SKM-1 treated with dmso at 0.1 percent for 144 hours (cell line): ENCODE measurements around the gene RASAL3.
"Not testable (repeated sequence)": the region's sequence is repeated elsewhere in the genome, so short reads cannot be mapped to it uniquely, and the experiment has no call there.

Experiments used
- DNase-seq: peaks from one replicate; lab custom pipeline; 2025; ENCODE audit not compliant: unreplicated experiment; lab: John Stamatoyannopoulos, UW

RASAL3 gene

DNA sequence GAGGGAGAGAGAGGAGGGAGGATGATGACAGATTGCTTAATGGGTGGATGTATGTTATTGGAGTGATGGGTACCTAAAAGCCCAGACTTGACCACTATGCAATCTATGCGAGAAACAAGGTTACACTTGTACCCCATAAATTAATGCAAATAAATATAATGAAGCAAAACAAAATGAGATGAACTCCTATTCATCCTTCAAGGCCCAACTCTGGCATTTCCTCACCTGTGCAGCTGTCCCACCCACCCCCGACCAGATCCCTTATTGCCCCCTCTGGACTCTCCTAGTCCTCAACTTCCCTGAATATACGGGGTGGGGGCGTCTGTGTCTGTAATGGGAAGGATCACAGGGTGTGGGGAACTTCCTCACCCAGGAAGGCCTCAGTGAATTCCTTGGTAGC lies 10.8 kb upstream of the RASAL3 start:
- no peak for DNase-seq

DNA sequence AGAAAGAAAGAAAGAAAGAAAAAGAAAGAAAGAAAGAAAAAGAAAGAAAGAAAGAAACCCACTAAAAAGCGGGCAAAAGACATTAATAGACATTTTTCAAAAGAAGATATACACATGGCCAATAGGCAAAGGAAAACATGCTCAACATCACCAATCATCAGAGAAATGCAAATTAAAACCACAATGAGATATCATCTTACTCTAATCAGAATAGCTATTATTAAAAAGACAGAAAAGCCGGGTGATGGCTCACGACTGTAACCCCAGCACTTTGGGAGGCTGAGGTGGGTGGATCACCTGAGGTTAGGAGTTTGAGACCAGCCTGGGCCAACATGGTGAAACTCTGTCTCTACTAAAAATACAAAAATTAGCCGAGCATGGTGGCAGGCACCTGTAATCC lies 9.5 kb upstream of the RASAL3 start:
- not testable (repeated sequence) for DNase-seq

DNA sequence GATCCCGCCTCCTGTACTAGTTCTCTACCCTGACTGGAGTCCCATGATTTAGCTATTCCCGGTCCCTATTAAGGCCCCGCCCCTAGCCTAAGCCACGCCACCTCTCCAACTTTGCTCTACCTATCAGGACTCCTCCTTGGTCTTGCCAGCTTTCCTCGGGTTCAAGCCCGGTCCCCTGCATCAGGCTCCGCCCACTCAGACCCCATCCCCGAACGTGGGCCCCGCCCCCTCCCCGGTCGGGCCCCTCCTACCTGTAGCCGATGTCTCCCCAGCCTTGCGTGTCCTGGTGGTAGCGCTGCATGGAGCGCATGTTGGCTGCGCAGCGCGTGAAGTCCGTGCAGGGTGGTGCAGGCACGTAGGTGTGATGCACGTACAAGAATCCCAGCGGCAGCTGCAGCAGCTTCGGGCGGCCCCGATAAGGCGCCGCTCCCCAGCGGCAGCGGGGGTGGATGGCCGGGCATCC lies 7.3 kb upstream of the RASAL3 start:
- no peak for DNase-seq

DNA sequence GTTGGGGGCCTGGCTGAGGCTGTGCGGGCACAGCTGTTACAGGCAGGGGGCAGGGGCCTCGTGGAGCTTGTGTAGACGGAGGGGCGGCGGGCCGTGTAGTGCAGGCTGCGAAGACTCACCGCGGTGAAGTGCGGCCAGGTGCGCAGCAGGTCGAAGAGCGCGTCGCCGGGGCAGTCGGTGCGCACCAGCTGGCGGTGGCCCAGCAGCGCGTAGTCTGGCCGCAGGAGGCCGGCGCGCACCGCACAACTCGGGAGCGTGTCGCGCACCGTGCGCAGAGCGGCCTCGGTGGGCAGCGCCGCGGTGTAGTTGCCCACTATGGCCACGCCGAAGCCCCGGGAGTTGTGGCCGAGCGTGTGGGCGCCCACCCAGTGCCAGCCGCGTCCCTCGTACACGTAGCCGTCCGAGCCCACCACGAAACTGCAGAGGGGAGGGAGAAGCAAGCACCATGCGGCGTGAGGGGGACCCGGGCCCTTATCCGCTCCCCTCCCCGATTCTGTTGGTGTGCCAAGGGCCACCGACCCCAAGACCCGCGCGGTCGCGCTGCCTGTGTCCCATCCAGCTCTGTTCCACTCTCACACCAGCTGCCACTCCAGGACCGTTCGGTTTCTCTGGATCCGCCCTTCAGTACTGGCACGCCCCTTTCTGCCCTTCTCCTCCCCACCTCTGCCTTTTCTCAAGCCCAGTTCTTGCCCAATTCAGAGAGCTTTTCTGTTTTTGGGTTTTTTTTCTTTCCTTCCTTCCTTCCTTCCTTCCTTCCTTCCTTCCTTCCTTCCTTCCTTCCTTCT lies 5.4 kb upstream of the RASAL3 start:
- no peak for DNase-seq

DNA sequence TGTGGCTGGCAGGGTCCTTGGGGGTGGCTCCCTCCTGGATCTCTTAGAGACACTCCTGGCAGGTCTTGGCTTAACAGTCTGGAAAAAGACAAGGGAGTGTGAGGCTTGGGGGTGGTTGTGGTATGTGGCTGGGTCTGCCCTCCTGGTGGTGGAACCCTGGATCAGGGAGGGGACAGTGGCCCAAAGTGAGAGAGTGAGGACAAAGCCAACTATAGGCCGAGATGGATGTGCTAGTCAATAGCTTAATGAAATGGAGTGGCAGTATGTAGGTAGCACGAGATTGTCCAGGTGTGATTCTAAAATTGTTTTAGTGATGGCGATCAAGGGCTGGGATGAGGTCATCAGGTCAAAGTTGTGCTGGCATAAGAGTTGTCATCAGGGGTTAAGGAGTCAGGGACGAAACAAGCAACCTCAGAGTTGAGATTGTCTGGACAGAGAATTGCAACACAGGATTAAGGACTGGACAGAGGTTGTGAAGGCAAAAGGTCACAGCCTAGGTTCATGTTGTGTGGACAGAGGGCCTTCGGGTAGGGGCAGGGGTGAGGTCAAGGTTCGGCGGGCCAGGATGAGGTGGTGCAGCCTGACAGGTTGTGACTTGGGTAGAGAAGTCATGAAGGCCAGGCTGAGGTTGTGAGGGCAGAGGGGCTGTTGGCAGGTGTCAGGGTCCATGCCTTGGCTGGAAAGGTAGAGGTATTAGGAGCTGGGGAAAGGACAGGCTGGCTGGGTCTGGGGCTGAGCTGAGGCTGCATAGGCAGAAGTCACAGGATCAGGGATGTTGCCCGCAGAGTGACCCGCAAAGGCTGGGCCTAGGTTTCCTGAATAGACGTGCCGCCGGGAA lies 4.5 kb upstream of the RASAL3 start:
- DNase-seq = no peak

DNA sequence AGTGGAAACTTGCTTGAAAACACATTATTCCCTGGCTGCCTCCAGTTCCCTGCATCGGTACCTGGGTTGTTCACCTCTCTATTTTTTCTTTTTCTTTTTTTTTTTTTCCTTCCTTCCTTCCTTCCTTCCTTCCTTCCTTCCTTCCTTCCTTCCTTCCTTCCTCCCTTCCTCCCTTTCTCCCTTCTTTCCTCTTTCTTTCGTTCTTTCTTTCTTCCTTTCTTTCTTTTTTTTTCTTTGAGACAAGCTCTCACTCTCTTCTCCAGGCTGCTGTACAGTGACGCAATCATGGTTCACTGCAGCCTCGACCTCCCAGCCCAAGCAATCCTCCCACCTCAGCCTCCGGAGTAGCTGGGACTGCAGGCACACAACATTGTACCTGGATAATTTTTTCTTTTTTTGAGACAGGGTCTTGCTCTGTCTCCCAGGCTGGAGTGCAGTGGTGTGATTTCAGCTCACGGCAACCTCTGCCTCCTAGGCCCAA lies 3.4 kb upstream of the RASAL3 start:
- DNase-seq = no peak

DNA sequence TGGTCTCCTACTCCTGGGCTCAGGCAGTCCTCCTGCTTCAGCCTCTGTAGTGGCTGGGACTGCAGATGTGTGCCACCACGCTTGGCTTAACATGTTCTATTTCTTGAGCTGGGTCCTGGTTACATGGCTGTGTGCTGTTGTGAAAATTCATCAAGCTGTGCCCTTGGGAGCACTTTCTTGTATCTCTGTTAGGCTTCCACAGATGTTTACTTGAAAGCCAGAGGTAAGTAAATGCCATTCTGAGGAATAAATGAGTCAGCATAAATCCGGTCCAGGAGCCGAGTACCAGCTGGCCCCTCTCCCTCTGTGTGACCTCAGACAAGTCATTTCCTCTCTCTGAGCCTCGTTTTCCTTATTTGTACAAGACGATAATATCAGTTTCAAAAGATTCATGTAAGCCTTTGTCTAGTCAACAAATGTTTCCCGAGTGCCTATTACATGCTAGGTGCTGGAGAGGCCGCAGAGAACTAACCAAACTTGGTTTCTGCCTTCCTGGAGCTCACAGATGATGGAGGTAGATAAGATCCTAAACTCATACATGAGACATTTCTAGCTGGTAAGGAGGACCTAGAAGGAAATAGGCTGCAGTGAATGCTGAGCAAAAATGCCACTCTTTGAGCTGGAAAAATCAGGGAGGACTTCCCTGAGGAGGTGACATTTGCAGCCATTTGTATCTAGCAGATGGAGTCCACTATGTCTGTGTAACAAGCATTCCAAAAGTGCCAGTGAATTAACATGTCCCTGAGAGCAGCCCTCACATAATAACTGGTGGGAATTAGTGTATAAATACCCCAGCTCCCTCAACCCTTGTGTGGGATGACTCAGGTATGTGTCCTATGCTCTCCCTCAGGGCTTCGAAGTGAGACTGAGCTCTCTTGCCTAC lies 2.7 kb upstream of the RASAL3 start:
- DNase-seq = peak; percentile 37

DNA sequence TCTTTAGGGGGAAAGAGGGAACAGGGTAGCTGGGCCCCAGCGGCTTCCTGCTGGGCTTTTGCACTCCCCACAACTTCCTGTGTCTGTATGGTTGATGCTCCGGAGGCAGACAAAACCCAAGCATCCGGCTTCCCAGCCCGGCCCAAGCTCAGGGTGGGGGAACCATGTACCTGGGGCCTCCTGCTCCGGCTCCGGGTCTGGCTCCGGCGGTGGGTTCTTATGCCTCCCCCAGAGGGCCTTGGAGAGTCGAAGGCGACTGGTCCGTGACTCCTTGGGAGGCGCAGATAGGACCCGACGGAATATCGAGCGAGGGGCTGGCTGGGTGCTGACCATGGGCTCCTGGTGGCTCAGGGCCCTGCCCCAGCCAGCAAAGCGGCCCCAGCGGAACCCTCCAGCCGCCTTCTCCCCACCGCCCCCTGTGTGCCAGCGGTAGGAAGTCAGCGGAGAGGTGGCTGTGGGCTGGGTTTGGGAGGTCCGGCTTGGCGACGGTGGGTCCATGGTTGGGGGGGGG lies 428 bp downstream of the RASAL3 start:
- DNase-seq = peak; percentile 70

DNA sequence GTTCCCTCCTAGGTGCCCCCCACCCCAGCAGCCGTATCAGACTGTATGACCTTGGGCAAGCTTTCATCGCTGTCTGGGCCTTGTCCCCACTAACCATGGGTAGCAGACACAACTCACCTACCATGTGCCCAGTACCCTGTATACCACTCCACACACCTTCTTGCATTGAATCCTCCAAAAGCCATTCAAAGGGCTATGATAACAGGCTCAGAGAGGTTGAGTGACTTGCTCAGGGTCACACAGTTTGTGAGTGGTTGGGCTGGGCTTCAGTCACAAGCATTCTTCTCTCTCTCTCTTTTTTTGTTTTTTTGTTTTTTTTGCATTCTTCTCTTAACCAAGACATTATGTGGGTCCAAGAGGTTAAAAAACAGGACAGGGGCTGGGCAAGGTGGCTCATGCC lies 2.6 kb downstream of the RASAL3 start:
- no peak for DNase-seq

DNA sequence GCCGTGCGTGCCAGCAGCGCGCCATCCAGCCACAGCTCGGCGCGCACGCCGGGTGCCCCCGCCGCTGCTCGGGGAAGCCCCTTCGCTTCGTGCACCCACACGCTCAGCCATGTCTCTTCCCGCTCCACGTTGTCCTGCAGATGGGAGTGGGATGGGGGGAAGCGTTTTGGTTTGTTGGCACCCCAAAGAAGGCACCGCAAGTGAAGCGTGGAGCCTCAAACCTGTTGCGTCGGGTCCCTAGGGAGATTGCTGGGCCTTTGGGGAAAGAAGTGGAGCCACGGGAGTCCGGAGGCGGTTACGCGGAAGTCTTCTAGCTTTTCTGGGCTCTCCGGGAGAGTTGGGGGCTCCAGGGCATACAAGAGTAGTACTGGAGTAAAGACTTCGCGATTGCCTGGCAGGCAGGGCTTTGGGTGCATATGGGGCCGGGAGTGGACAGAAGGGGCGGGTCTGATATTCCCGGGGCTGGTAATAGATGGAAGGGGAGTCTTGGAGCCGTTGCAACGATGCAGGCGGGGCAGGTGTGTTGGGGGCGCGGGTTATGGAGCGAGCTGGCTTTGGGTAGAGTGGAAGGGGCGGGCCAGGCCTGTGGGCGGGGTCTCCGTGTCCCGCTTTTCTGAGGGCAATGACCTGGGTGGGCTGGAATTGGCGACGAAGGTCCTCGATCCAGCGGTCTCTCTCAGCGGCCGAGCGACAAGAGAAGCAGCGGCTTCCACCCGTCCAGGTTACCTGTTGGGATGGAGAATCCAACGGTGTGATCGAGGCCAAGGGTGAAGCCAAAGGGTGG lies 6.5 kb downstream of the RASAL3 start:
- no peak for DNase-seq

DNA sequence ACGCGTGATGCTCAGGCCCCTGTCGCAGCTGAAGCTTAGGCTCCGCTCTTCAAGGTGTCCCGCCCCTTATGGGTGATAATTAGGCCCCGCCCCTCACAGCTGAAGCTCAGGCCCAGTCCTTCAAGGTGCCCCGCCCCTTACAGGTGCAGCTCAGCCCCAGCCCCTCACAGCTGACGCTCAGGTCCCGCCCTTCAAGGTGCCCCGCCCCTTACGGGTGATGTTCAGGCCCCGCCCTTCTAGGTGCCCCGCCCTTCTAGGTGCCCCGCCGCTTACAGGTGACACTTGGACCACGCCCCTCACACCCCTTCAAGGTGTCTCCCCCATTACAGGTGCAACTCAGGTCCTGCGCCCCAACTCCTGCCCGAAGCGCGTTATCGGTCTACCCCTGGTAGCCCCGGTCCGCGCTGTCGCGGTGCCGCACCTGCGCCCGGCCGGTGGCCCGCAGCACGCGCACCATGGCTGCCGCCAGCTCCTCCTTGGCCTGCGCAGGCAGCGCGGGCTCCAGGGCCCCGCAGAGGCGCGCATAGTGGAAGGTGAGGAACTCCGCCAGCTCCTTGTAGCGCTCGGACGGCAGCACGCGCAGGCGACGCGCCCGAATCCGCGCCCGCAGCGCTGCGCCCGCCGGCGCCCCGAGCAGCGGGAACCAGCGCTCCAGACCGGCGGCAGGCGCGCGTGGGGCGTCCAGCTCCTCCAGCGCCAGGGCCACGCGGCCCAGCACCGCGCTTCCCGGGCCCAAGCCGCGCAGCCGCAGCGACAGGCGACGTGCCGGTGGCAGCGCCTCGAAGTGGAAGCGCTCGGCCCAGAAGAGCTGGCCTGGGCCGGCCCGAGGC lies 7.3 kb downstream of the RASAL3 start:
- no peak for DNase-seq

DNA sequence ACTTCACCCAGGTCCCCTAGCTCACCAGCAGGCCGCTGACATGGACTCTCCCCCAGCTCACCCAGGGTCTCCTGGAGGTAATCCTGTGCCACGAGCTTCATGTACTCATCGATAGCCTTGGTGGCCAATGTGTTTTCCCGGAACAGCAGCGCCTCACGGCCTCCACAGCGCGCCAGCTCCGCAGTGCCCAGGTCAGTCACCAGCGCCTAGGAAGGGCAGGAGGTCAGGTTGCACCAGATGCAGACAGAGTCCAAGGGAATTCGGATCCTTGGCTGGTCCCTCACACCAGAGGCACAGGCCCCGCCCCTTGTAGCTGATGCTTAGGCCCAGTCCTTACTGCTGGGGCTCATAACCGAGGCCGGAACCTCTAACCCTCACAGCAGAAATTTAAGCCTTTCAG lies 7.9 kb downstream of the RASAL3 start:
- DNase-seq = no peak

DNA sequence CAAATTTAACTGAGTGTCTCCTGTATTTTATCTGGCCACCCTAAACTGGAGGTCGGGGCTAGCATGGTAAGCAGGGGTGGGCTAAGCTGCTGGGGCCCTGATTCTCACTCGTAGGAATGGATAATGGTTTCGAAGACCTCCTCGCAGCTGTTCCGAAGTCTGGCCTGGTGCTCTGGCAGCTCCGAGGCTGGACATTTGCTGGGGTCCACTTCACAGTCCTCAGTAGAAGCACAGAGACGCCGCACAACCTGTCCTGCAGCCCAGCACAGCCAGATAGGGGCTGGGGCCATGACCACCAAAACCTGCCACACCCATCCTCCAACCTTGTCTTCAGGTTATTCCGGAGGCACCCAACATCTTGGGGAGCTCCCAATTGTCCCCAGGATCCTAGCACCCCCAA lies 8.3 kb downstream of the RASAL3 start:
- DNase-seq = no peak

DNA sequence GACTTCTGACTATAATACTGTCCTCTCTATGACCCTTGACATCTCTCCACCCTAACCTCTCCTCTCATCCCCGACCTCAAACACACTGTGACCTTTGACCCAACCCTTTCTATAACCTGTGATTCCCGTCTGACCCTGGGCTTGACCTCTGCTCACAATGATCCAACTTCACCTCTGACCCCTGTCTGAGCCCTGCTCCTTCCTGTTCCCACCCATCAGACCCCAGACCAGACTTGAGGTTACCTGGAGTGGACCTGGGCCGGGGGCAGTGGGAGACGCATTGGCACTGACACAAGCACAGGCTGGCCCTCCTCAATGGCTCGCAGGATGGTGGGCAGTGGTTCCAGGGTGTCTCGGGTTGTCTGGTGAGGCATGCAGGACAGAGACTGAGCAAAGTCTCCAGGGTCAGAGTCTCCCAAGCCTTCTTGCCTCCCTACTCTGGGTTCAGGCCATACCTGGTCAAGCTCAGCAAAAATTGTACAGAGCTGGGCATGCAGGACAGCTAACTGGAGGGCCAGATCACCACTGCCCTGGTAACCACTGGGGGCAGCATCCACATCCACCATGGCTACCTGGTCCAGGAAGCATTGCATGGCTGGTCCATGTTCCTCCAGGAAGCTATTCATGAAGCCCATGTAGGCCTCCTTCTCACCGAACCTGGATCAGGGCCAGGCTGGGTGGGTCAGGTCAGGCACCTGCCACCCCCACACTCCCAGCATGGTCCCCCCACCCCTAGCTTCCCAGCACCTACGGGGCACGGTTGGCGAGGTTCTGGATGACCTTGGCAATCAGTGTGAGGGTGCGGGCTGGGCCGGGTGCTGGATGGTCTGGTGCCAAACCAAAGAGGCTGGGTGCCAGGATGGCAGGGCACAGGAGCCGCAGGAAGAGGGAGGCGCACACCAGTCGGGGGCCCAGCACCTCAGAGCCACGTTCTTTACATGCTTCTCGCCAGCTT lies 10.2 kb downstream of the RASAL3 start:
- DNase-seq = no peak

DNA sequence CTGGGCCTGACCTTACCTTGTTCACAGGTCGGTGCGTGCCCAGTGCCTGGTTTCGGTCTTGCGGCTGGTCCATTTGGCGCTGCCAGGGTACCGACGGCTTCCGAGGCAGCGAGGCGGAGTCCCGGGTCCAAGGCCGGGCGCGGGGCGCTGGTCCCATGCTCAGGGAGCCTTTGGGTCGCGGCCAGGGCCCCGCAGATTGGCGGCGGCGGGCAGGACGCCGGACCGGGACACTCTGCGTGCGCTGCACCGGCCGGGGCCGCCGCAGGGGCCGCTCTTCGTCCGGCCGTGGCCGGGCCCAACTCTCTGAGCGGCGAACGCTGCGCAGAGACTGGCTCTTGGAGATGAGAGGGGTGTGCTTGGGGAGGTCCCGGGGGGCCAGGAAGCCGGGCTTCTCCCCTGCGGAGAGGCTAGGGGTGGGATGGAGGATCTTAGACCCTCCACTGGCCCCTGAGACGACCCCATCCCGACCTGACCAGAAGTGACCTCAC lies 11.2 kb downstream of the RASAL3 start:
- DNase-seq = no peak

DNA sequence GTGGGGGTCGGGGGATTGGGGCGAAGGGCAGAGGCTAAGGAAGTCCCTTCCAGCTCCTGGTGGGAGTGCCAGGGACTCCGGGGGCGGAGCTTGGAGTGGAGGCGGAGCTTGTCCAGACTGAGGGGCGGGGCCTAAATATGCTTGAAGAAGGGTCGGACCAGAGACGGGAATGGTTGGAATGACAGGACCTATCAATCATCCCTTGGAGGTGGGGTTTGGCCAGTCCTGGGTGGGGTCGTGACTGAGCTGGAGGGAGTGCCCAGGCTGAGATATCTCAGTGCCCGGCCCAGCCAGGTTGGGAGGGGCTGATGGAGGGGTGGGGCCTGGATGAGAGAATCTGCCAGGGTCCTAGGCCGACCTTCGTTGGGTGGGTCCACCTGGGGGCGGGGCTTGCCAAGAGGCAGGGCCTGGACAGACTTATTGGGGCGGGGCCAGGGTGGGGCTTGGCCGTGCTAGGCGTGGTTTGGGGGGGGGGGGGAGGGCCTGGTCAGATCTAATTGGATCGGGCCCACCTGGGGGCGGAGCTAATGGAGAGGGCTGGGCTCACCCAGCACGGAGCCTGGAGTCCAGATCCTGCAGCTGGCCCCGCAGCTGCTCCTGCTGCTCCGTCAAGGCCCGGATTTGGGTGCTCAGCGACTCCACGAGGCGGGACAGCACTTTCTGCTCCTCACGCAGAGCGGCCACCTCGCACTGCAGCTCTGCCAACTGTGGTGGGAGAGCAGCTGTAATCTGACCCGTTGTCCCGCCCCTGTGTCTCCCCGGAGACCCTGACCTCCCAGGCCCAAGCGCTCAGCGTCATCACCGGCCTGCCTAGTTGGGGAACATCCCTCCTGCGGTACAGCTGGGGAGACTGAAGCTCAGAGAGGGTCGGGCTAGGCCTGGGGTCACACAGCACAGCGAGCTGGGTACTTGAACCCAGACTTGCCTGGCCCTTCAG lies 12.0 kb downstream of the RASAL3 start:
- DNase-seq = peak; percentile 30

DNA sequence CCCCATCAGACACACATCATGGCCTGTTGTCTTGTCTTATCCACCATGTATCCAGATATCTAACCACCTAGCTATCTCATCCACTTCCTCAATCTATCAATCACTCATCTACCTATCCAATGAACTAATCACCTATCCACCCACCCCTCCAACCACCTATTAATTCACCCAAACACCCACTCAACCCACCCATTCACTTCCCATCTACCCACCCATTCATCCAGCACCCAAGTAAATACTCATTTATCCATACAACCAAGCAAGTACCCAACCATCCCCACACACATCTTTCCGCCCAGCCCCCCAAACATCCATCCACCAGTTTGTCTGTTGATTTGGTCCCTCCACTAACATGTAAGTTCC lies 13.8 kb downstream of the RASAL3 start:
- no peak for DNase-seq
